Vagina (tissue), 2 donors: Measurements from ENCODE around the gene ECHS1. TPM values are rescaled to one million over a fixed set of nuclear protein-coding genes. Genes with fewer than 3 reads are reported as not detected.

Experiments used
- DNase-seq, 2 donors: peaks; one replicate each; pipeline ENCODE4 v3.0.0-alpha.2; 2017; ENCODE audit errors: extremely low spot score in 2 of 2
- H3K27ac ChIP-seq: fragments of 200-600 bp; sonication (generic); one replicate; pipeline ENCODE4 v1.5.1; 2019
- H3K27me3 ChIP-seq: fragments of 200-600 bp; sonication (generic); one replicate; pipeline ENCODE4 v1.5.1; 2019
- H3K36me3 ChIP-seq, 2 donors: fragments of 200-600 bp; sonication (generic); one replicate each; pipeline ENCODE4 v1.5.1; 2017 to 2019
- H3K4me1 ChIP-seq: fragments of 200-600 bp; sonication (generic); one replicate; pipeline ENCODE4 v1.5.1; 2019
- H3K4me3 ChIP-seq, 2 donors: fragments of 200-600 bp; sonication (generic); 1 replicate in 1 of 2; 2 replicates in 1 of 2; pipeline ENCODE4 v1.5.1; 2016 to 2019
- H3K9me3 ChIP-seq: fragments of 200-600 bp; sonication (generic); one replicate; pipeline ENCODE4 v1.5.1; 2019
- CTCF ChIP-seq, 3 experiments: fragments of 450-650 bp in 2 of 3; fragments of 200-600 bp in 1 of 3; sonication (generic) in 1 of 3; IDR thresholded peaks; one replicate each; pipeline ENCODE4 v1.5.1; 2017 to 2019; ENCODE audit warnings: antibody characterized with exemption in 3 of 3, mild to moderate bottlenecking in 2 of 3, moderate library complexity in 2 of 3
- POLR2A ChIP-seq, 2 donors: fragments of 450-650 bp; IDR thresholded peaks; one replicate each; pipeline ENCODE4 v1.6.1; 2017; ENCODE audit warnings: antibody characterized with exemption in 2 of 2, mild to moderate bottlenecking in 2 of 2, moderate library complexity in 2 of 2
- POLR2AphosphoS5 ChIP-seq, 2 donors: sonication (generic); formaldehyde crosslinking; IDR thresholded peaks; one replicate each; pipeline ENCODE4 v1.9.0; 2017; ENCODE audit warnings: antibody characterized with exemption in 2 of 2, mild to moderate bottlenecking in 2 of 2, low read depth in 1 of 2; ENCODE audit not compliant: insufficient read depth in 1 of 2
- intact Hi-C: fragments of 100-400 bp; cut with DNase I; formaldehyde crosslinking; loops from one replicate; pipeline ENCODE4 v1.15.1; 2023
- total RNA-seq: library from RNA; depleted of rRNA; stranded (reverse); fragments of >200 nt; gene quantifications from one replicate; pipeline ENCODE4 v1.2.3, GENCODE V29; 2016

Gene ECHS1
- total RNA-seq, 1 donor from 2014 or later, result 45.4 TPM

DNA sequence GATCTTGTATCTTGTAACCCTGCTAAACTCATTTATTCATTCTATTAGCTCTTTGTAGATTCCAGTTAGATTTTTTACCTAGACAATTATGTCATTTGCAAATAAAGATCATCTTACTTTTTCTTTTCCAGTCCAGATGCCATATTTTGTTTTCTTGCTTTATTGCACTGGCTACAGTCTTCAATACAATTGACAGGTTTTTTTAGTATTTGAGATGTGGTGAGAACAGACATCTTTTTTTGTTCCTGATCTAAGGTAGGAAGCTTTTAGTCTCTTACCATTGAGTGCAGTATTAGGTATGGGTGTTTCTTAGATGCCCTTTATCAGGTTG is 39.2 kb upstream of the ECHS1 start:
- no peak for DNase-seq
- H3K36me3 ChIP-seq, result peaks cover 0 to 68% of the 10 kb centered on the region in 2 donors
- no peak overlapping the region for H3K4me3 ChIP-seq

GRCh38 chr10:133411523-133412380 is 38.6 kb upstream of the ECHS1 start:
- H3K9me3 ChIP-seq, result peaks cover 19% of the 10 kb centered on the region
- TF ChIP-seq CTCF (IDR thresholded peaks at IDR 0.05) (no peak), POLR2AphosphoS5 (IDR thresholded peaks at IDR 0.05; ENCODE audit: insufficient read depth in 1 of 2, low read depth in 1 of 2) (no peak), POLR2A (IDR thresholded peaks at IDR 0.05) (no peak)
- DNase-seq, result no peak

More for the DNA sequence above, 39.2 kb upstream of the ECHS1 start:
- Histone ChIP-seq H3K4me1 (no peaks in the 10 kb centered on the region), H3K27ac (no peak overlapping the region), H3K9me3 (peaks cover 19% of the 10 kb centered on the region), H3K27me3 (no peaks in the 10 kb centered on the region)
- TF ChIP-seq POLR2A (IDR thresholded peaks at IDR 0.05), result no peak
- intact Hi-C loops, result no loop called here

GRCh38 chr10:133405844-133406527 is 32.8 kb upstream of the ECHS1 start:
- H3K27ac ChIP-seq, result no peak overlapping the region
- H3K27me3 ChIP-seq, result no peaks in the 10 kb centered on the region
- TF ChIP-seq POLR2A (IDR thresholded peaks at IDR 0.05), result no peak
- TF ChIP-seq CTCF (IDR thresholded peaks at IDR 0.05), result no peak
- no peak for TF ChIP-seq POLR2AphosphoS5 (IDR thresholded peaks at IDR 0.05; ENCODE audit: insufficient read depth in 1 of 2, low read depth in 1 of 2)
- no peaks in the 10 kb centered on the region for H3K9me3 ChIP-seq
- DNase-seq, result no peak
- no peak overlapping the region for H3K4me3 ChIP-seq
- intact Hi-C loops, result no loop called here
- H3K36me3 ChIP-seq, result peaks cover 0 to 54% of the 10 kb centered on the region in 2 donors
- no peaks in the 10 kb centered on the region for H3K4me1 ChIP-seq

More at GRCh38 chr10:133411523-133412380, 38.6 kb upstream of the ECHS1 start:
- intact Hi-C loops, result no loop called here
- Histone ChIP-seq H3K4me1 (no peaks in the 10 kb centered on the region), H3K4me3 (no peak overlapping the region), H3K27ac (no peak overlapping the region), H3K27me3 (no peaks in the 10 kb centered on the region), H3K36me3 (peaks cover 0 to 68% of the 10 kb centered on the region in 2 donors)

- no peak for DNase-seq
- H3K9me3 ChIP-seq, result no peaks in the 10 kb centered on the region
- no peak overlapping the region for H3K4me3 ChIP-seq
- no peak overlapping the region for H3K27ac ChIP-seq
- no peaks in the 10 kb centered on the region for H3K27me3 ChIP-seq
- peaks cover 0 to 47% of the 10 kb centered on the region in 2 donors for H3K36me3 ChIP-seq
- TF ChIP-seq POLR2AphosphoS5 (IDR thresholded peaks at IDR 0.05; ENCODE audit: insufficient read depth in 1 of 2, low read depth in 1 of 2) (no peak), POLR2A (IDR thresholded peaks at IDR 0.05) (no peak), CTCF (IDR thresholded peaks at IDR 0.05) (no peak)
- intact Hi-C loops, result no loop called here
- no peaks in the 10 kb centered on the region for H3K4me1 ChIP-seq
Measured at GRCh38 chr10:133405272-133405671, 32.1 kb upstream of the ECHS1 start.

- TF ChIP-seq CTCF (IDR thresholded peaks at IDR 0.05), result no peak
- no peak for TF ChIP-seq POLR2AphosphoS5 (IDR thresholded peaks at IDR 0.05; ENCODE audit: insufficient read depth in 1 of 2, low read depth in 1 of 2)
- no peak for TF ChIP-seq POLR2A (IDR thresholded peaks at IDR 0.05)
Measured at GRCh38 chr10:133403784-133404183, 30.6 kb upstream of the ECHS1 start.

More at GRCh38 chr10:133403784-133404183, 30.6 kb upstream of the ECHS1 start:
- DNase-seq, result no peak
- intact Hi-C loops, result no loop called here
- H3K27me3 ChIP-seq, result no peaks in the 10 kb centered on the region
- no peaks in the 10 kb centered on the region for H3K4me1 ChIP-seq
- H3K27ac ChIP-seq, result no peak overlapping the region
- H3K4me3 ChIP-seq, result no peak overlapping the region
- peaks cover 0 to 43% of the 10 kb centered on the region in 2 donors for H3K36me3 ChIP-seq
- H3K9me3 ChIP-seq, result no peaks in the 10 kb centered on the region
